SK-N-SH (cell line): ENCODE data around the gene FBXO4. TPM values are rescaled to one million over a fixed set of nuclear protein-coding genes. Genes with fewer than 3 reads are reported as not detected.
A peak's percentile ranks its signal among the peaks of the same experiment; 100 is the strongest.

Experiments used
- CTCF ChIA-PET: fragments of 300-600, 350-600 bp; formaldehyde crosslinking; extraction: SDS; loops from one replicate; lab custom pipeline; 2021; lab: Yijun Ruan, JAX
- POLR2A ChIA-PET: fragments of 350-600 bp; sonication (Branson Sonifier 250); formaldehyde crosslinking; extraction: SDS; loops from one replicate; lab custom pipeline; 2020; ENCODE audit warnings: antibody characterized with exemption, inconsistent platforms; lab: Yijun Ruan, JAX
- DNase-seq: peaks from one replicate; pipeline ENCODE4 v3.0.0; 2012
- H2AFZ ChIP-seq: fragments of 200-600 bp; sonication (generic); 2 replicates; pipeline ENCODE4 v1.8.1; 2016; ENCODE audit warnings: antibody characterized with exemption, mild to moderate bottlenecking, low read depth
- H3F3A ChIP-seq: fragments of 200-600 bp; sonication (generic); replicated peaks from 2 replicates; pipeline ENCODE3; 2016; ENCODE audit warnings: antibody characterized with exemption, mild to moderate bottlenecking; ENCODE audit not compliant: insufficient read depth
- H3K27ac ChIP-seq, 2 experiments: fragments of 200-500 bp in 1 of 2; fragments of 200-600 bp in 1 of 2; sonication (Bioruptor generic) in 1 of 2; sonication (generic), shearing (Covaris generic) in 1 of 2; 2 replicates each; pipeline versions ENCODE4 v1.5.1 to v1.6.1; 2014 to 2016; ENCODE audit warnings: low read depth in 2 of 2, inconsistent platforms in 1 of 2, low read length in 1 of 2, mild to moderate bottlenecking in 1 of 2, mixed read lengths in 1 of 2
- H3K27me3 ChIP-seq: fragments of 200-600 bp; sonication (generic), shearing (Covaris generic); 2 replicates; pipeline ENCODE4 v1.6.1; 2016; ENCODE audit warnings: mixed run types; ENCODE audit not compliant: insufficient read depth
- H3K36me3 ChIP-seq, 2 experiments: fragments of 200-500 bp in 1 of 2; fragments of 200-600 bp in 1 of 2; sonication (Bioruptor generic) in 1 of 2; sonication (generic) in 1 of 2; replicated peaks in 1 of 2; 2 replicates each; pipeline versions ENCODE3 to v1.5.1; 2014 to 2016; ENCODE audit warnings: low read length in 1 of 2, mild to moderate bottlenecking in 1 of 2; ENCODE audit not compliant: insufficient read depth in 2 of 2, control insufficient read depth in 1 of 2
- H3K4me1 ChIP-seq, 2 experiments: fragments of 200-500 bp in 1 of 2; fragments of 200-600 bp in 1 of 2; sonication (Bioruptor generic) in 1 of 2; sonication (generic), shearing (Covaris generic) in 1 of 2; 2 replicates each; pipeline versions ENCODE4 v1.5.1 to v1.6.1; 2014 to 2016; ENCODE audit warnings: low read depth in 1 of 2, low read length in 1 of 2, mixed run types in 1 of 2; ENCODE audit not compliant: insufficient read depth in 2 of 2, control insufficient read depth in 1 of 2
- H3K4me2 ChIP-seq: fragments of 200-600 bp; sonication (generic), shearing (Covaris generic); 2 replicates; pipeline ENCODE4 v1.6.1; 2017; ENCODE audit warnings: mixed run types
- H3K4me3 ChIP-seq, 2 experiments: fragments of 200-500 bp in 1 of 2; fragments of 200-600 bp in 1 of 2; sonication (Bioruptor generic) in 1 of 2; sonication (generic), shearing (Covaris generic) in 1 of 2; 2 replicates each; pipeline versions ENCODE4 v1.5.1 to v1.8.1; 2014 to 2016; ENCODE audit warnings: low read depth in 2 of 2, inconsistent platforms in 1 of 2, low read length in 1 of 2, mild to moderate bottlenecking in 1 of 2, mixed read lengths in 1 of 2, moderate library complexity in 1 of 2
- H3K79me2 ChIP-seq: fragments of 200-600 bp; sonication (generic); 2 replicates; pipeline ENCODE4 v1.8.1; 2017; ENCODE audit warnings: mild to moderate bottlenecking; ENCODE audit not compliant: insufficient read depth
- H3K9ac ChIP-seq: fragments of 200-600 bp; sonication (generic); 2 replicates; pipeline ENCODE4 v1.6.1; 2017; ENCODE audit warnings: mixed run types
- H3K9me2 ChIP-seq: fragments of 200-600 bp; sonication (generic); 2 replicates; pipeline ENCODE4 v1.6.1; 2017; ENCODE audit warnings: mixed run types
- H3K9me3 ChIP-seq: fragments of 200-600 bp; sonication (generic); 2 replicates; pipeline ENCODE4 v1.6.1; 2017; ENCODE audit warnings: mixed run types, mild to moderate bottlenecking, moderate library complexity
- H4K20me1 ChIP-seq: fragments of 200-600 bp; sonication (generic); 2 replicates; pipeline ENCODE4 v1.6.1; 2017; ENCODE audit warnings: mild to moderate bottlenecking, mixed run types; ENCODE audit not compliant: insufficient read depth
- CHD2 ChIP-seq: fragments of 150-350 bp; IDR thresholded peaks from 2 replicates; pipeline ENCODE4 v1.6.1; 2018; ENCODE audit warnings: low read length; ENCODE audit not compliant: partially characterized antibody
- CTCF ChIP-seq: fragments of 200-600 bp; sonication (generic); IDR thresholded peaks from 2 replicates; pipeline ENCODE4 v1.6.1; 2017; ENCODE audit warnings: antibody characterized with exemption, mild to moderate bottlenecking, moderate library complexity
- ELF1 ChIP-seq: IDR thresholded peaks from 2 replicates; pipeline ENCODE4 v1.4.0; 2012
- EP300 ChIP-seq, 2 experiments: IDR thresholded peaks; 2 replicates each; pipeline versions ENCODE4 v1.4.0 to v1.6.1; 2012; ENCODE audit warnings: borderline replicate concordance in 1 of 2, low read depth in 1 of 2, low read length in 1 of 2
- EZH2phosphoT487 ChIP-seq: fragments of 200-600 bp; sonication (generic); IDR thresholded peaks from 2 replicates; pipeline ENCODE4 v1.6.1; 2017; ENCODE audit warnings: low read depth, mixed run types, mild to moderate bottlenecking, antibody characterized with exemption, moderate library complexity, borderline replicate concordance
- GABPA ChIP-seq: IDR thresholded peaks from 2 replicates; pipeline ENCODE4 v1.4.0; 2012; ENCODE audit warnings: low read depth, mild to moderate bottlenecking
- IRF3 ChIP-seq: fragments of 150-350 bp; IDR thresholded peaks from 2 replicates; pipeline ENCODE4 v1.6.1; 2016; ENCODE audit warnings: mild to moderate bottlenecking, low read depth, low read length
- JUND ChIP-seq: IDR thresholded peaks from 2 replicates; pipeline ENCODE4 v1.4.0; 2012
- MEF2A ChIP-seq: IDR thresholded peaks from 2 replicates; pipeline ENCODE4 v1.4.0; 2012; ENCODE audit warnings: low read depth, borderline replicate concordance
- MXI1 ChIP-seq: IDR thresholded peaks from 2 replicates; pipeline ENCODE4 v1.6.1; 2012; ENCODE audit warnings: mild to moderate bottlenecking, low read depth, low read length, improper control_type of control experiment
- PBX3 ChIP-seq: IDR thresholded peaks from 2 replicates; pipeline ENCODE4; 2012
- RCOR1 ChIP-seq: fragments of 150-350 bp; IDR thresholded peaks from 2 replicates; pipeline ENCODE4 v1.6.1; 2017; ENCODE audit warnings: antibody characterized with exemption, low read length
- RFX5 ChIP-seq: IDR thresholded peaks from 2 replicates; pipeline ENCODE4 v1.6.1; 2012; ENCODE audit warnings: mild to moderate bottlenecking, improper control_type of control experiment, low read length
- RXRA ChIP-seq: IDR thresholded peaks from 2 replicates; pipeline ENCODE4 v1.4.0; 2012; ENCODE audit warnings: low read depth, mild to moderate bottlenecking, borderline replicate concordance
- TCF12 ChIP-seq: IDR thresholded peaks from 2 replicates; pipeline ENCODE4 v1.4.0; 2012
- TEAD4 ChIP-seq: IDR thresholded peaks from 2 replicates; pipeline ENCODE4 v1.4.0; 2012; ENCODE audit warnings: mild to moderate bottlenecking, borderline replicate concordance; ENCODE audit not compliant: insufficient read depth
- USF2 ChIP-seq: fragments of 150-350 bp; IDR thresholded peaks from 2 replicates; pipeline ENCODE4 v1.6.1; 2017; ENCODE audit warnings: antibody characterized with exemption, low read length, low read depth, borderline replicate concordance
- YY1 ChIP-seq: IDR thresholded peaks from 2 replicates; pipeline ENCODE4 v1.4.0; 2012; ENCODE audit warnings: low read depth, mild to moderate bottlenecking
- ZBTB33 ChIP-seq: IDR thresholded peaks from 2 replicates; pipeline ENCODE4 v1.4.0; 2012; ENCODE audit warnings: low read depth, borderline replicate concordance
- WGBS: methylation state at CpG from one replicate; pipeline ENCODE4 v1.1.6; 2017; ENCODE audit warnings: low lambda C conversion rate; 5-methylcytosine and 5-hydroxymethylcytosine counted together
- polyA plus RNA-seq, 3 experiments: library from polyadenylated mRNA; depleted of rRNA; stranded (reverse); fragments of >200 nt; gene quantifications; 2 replicates each; pipeline ENCODE4 v1.2.3, GENCODE V29; 2012

FBXO4 gene
- polyA plus RNA-seq, 1 of the 3 experiments (the other 2 are of a cell fraction): 2.9 TPM

- TF ChIP-seq EZH2phosphoT487: no peak
- peak; percentile 77 for TF ChIP-seq ELF1
- peak; percentile 72 for TF ChIP-seq CHD2
- peak; percentile 95 for TF ChIP-seq USF2
- TF ChIP-seq TCF12: peak; percentile 41; the same call in 1 of the 2 replicates
- no peak for TF ChIP-seq MEF2A
- peak; percentile 89 for TF ChIP-seq MXI1
- no peak for TF ChIP-seq JUND
- TF ChIP-seq RCOR1: peak; percentile 18; the same call in 1 of the 2 replicates
- TF ChIP-seq YY1: peak; percentile 91
- peak; percentile 42 for TF ChIP-seq IRF3
- TF ChIP-seq TEAD4: no peak
Observed at GRCh38 chr5:41903892-41904799, 20.9 kb upstream of the FBXO4 start, which contains the start of gene RIMOC1 (continued).

GRCh38 chr5:41906151-41906550 is 18.9 kb upstream of the FBXO4 start:
- H3K9me2 ChIP-seq: no peaks in the 10 kb centered on the region
- POLR2A ChIA-PET: no interaction called here

More at GRCh38 chr5:41906151-41906550, 18.9 kb upstream of the FBXO4 start:
- no peak for DNase-seq
- Histone ChIP-seq H3K4me1 (peaks cover 8 to 10% of the 10 kb centered on the region in 2 experiments), H3K27me3 (no peaks in the 10 kb centered on the region), H3K79me2 (peaks cover 28% of the 10 kb centered on the region), H2AFZ (no peak overlapping the region), H3K27ac (no peak overlapping the region), H3K36me3 (peaks cover 47 to 51% of the 10 kb centered on the region in 2 experiments), H3K4me3 (no peak overlapping the region), H3F3A (peaks cover 14% of the 10 kb centered on the region), H3K9me3 (no peaks in the 10 kb centered on the region), H3K4me2 (0 out of 2 replicates have a peak overlapping the region, but pooled peaks have one; percentile 85), H4K20me1 (no peaks in the 10 kb centered on the region), H3K9ac (no peak overlapping the region)
- CTCF ChIA-PET: no interaction called here
- TF ChIP-seq RCOR1: no peak
- no peak for TF ChIP-seq ZBTB33
- no peak for TF ChIP-seq CHD2
- TF ChIP-seq CTCF: no peak
- no peak for TF ChIP-seq RFX5
- no peak for TF ChIP-seq RXRA
- TF ChIP-seq EZH2phosphoT487: no peak
- TF ChIP-seq PBX3: no peak
- TF ChIP-seq GABPA: no peak
- TF ChIP-seq YY1: no peak
- no peak for TF ChIP-seq MEF2A
- TF ChIP-seq EP300 (IDR thresholded peaks at IDR 0.05; ENCODE audit: borderline replicate concordance in 1 of 2, low read depth in 1 of 2, low read length in 1 of 2): no peak
- 98% methylated on average over 2 of the region's 2 CpGs for WGBS
